HK-2 (cell line): ENCODE results near the gene TMBIM6.
"Not testable (repeated sequence)": the region's sequence is repeated elsewhere in the genome, so short reads cannot be mapped to it uniquely, and the experiment has no call there.

ENCODE experiments used
- DNase-seq: peaks from one replicate; pipeline ENCODE4 v3.0.0-alpha.2; 2018; ENCODE audit not compliant: unreplicated experiment

Gene TMBIM6, protein sequence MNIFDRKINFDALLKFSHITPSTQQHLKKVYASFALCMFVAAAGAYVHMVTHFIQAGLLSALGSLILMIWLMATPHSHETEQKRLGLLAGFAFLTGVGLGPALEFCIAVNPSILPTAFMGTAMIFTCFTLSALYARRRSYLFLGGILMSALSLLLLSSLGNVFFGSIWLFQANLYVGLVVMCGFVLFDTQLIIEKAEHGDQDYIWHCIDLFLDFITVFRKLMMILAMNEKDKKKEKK

GRCh38 chr12:49740930-49741881 lies at the start of gene TMBIM6:
TMBIM6 (plus strand) TSS chr12:49741557; CDS start chr12:49752494, 10,937 bp downstream.
- DNase-seq: peak; percentile 99

DNA sequence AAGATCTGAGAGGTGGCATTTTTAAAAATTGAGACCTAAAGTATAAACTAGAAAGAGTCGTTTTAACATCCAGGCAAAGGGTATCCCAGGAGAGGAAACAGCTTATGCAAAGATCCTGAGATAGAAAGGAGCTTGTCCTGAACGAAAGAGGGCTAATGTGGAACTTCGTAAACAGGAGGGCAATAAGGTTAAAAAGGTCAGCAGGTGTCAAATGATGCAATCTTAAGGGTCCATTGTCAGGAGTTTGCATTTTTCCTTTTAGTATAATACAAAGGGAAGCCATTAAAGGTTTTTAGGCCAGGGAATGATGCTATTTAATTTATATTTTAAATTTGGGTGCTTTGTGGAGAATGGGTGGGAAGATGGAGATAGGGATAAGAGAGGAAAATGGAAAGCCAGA lies 48.5 kb upstream of the TMBIM6 start:
- no peak for DNase-seq

- no peak for DNase-seq
Observed at GRCh38 chr12:49693931-49694444, 47.4 kb upstream of the TMBIM6 start.

GRCh38 chr12:49696723-49697122 lies 44.6 kb upstream of the TMBIM6 start:
- DNase-seq: no peak

DNA sequence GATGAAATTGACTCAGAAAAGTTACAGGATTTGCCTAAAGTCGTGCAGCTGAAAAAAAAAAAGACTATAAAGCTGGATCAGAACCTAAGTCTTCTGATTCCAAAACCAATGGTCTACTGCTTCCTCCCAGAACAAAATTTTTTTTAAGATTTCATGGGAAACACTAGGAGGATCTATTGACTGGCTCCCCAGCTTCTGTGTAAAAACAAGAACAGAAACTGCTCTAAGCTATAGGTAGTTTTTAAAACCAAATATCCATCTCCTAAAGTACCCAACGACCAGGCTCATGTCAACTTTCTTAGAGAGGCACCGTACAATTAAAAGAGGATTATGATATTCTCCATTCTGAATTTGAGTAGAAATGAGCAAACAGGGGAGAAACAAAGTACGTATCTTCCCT lies 43.5 kb upstream of the TMBIM6 start:
- no peak for DNase-seq

DNA sequence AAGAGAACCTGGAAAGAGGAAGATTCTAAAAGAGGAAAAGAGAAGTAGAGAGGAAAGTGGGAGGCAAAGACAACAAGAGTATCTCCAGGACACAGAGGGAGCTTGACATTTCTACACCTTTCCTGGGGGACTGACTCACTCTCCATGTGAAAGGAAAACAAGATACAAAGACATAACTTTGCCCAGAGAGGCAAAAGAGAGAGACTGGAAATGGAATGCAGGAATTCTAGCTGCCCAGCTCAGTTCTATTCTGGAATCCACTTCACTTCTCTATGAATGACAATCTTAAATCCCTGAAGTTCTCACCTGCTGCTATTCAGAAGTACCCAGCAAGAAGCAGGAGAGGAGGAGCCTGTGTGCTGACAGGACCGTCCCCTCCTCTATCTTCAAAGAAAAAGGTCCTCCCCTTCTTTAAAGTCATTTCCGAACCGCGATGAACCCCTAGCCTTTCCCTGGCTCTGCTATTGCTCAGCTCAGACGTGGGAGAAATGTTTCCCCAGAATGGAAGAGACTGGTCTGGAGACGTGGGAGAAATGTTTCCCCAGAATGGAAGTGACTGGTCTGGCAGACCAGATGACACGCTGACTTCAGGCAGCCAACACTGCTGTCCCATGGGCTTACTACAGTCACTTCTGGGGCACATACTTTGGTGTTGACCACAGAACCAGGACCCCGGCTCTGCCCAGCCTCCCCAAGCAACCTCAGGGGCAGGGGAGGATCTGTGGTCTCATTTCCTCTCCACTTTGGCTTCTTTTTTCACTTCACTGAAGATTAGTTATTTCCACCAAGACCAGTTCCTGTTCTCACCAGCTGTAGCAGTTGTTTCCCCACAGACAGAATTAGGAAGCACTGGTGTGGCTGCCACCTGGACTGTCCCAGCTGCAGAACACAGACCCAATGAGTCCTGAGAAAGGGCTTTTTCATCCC lies 42.5 kb upstream of the TMBIM6 start:
- DNase-seq: peak; percentile 60

GRCh38 chr12:49702009-49702408 lies 39.3 kb upstream of the TMBIM6 start:
- no peak for DNase-seq

GRCh38 chr12:49702676-49703215 lies 38.6 kb upstream of the TMBIM6 start:
- DNase-seq: no peak

- peak; percentile 45 for DNase-seq
Observed at GRCh38 chr12:49703647-49704137, 37.7 kb upstream of the TMBIM6 start.

- DNase-seq: peak; percentile 77
Observed at GRCh38 chr12:49705479-49706134, 35.8 kb upstream of the TMBIM6 start.

GRCh38 chr12:49706351-49707127 lies 34.8 kb upstream of the TMBIM6 start:
- DNase-seq: peak; percentile 65

- DNase-seq: peak; percentile 99
Observed at GRCh38 chr12:49707128-49707811, 34.1 kb upstream of the TMBIM6 start, which contains the start of gene FMNL3. FMNL3 (minus strand) TSS chr12:49707405; CDS start chr12:49707180, 225 bp downstream.

- no peak for DNase-seq
Observed at GRCh38 chr12:49707812-49708147, 33.6 kb upstream of the TMBIM6 start.

- DNase-seq: no peak
Observed at GRCh38 chr12:49708851-49709250, 32.5 kb upstream of the TMBIM6 start.

DNA sequence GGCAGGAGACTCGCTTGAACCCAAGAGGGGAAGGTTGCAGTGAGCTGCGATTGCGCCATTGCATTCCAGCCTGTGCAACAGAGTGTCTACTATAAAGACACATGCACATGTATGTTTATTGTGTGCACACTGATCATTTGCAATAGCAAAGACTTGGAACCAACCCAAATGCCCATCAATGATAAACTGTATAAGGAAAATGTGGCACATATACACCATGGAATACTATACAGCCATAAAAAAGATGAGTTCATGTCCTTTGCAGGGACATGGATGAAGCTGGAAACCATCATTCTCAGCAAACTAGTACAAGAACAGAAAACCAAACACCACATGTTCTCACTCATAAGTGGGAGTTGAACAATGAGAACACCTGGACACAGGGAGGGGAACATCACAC lies 27.4 kb upstream of the TMBIM6 start:
- DNase-seq: not testable (repeated sequence)

GRCh38 chr12:49716553-49716952 lies 24.8 kb upstream of the TMBIM6 start:
- DNase-seq: no peak

GRCh38 chr12:49717800-49718199 lies 23.6 kb upstream of the TMBIM6 start:
- DNase-seq: not testable (repeated sequence)

GRCh38 chr12:49720214-49720613 lies 21.1 kb upstream of the TMBIM6 start:
- no peak for DNase-seq

DNA sequence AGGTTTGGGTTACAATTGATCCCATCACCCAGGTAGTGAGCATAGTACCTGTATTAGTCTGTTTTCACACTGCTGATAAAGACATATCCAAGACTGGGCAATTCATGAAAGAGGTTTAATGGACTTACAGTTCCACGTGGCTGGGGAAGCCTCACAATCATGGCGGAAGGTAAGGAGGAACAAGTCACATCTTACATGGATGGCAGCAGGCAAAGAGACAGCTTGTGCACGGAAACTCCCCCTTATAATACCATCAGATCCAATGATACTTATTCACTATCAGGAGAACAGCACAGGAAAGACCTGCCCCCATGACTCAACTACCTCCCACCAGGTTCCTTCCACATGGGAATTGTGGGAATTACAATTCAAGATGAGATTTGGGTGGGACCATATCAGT lies 20.0 kb upstream of the TMBIM6 start:
- not testable (repeated sequence) for DNase-seq
